ENCODE measurements around the gene RPL36.

DNA sequence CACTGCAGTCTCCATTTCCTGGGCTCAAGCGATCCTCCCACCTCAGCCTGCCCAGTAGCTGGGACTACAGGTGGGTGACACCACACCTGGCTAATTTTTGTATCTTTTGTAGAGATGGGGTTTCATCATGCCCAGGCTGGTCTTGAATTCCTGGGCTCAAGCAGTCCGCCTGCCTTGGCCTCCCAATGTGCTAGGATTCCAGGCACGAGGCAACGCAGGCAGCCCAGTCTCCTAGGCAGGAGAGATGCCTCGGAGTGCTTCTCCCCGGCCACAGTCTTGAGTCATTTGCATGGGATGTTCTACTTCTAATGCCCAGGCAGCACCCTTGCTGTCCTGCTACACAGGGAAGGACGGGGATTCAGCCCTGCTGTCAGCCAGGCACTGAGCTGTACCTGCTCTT, 18.5 kb upstream of the RPL36 start:
- TF ChIP-seq, protein P1, sequence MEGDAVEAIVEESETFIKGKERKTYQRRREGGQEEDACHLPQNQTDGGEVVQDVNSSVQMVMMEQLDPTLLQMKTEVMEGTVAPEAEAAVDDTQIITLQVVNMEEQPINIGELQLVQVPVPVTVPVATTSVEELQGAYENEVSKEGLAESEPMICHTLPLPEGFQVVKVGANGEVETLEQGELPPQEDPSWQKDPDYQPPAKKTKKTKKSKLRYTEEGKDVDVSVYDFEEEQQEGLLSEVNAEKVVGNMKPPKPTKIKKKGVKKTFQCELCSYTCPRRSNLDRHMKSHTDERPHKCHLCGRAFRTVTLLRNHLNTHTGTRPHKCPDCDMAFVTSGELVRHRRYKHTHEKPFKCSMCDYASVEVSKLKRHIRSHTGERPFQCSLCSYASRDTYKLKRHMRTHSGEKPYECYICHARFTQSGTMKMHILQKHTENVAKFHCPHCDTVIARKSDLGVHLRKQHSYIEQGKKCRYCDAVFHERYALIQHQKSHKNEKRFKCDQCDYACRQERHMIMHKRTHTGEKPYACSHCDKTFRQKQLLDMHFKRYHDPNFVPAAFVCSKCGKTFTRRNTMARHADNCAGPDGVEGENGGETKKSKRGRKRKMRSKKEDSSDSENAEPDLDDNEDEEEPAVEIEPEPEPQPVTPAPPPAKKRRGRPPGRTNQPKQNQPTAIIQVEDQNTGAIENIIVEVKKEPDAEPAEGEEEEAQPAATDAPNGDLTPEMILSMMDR (IDR thresholded peaks at IDR 0.05) = no peak
- no peak for TF ChIP-seq POLR2A (IDR thresholded peaks at IDR 0.05)

Measured in heart left ventricle (tissue), 13 donors.